Heart left ventricle (tissue), 16 donors: ENCODE results near the gene SPARC. TPM values are rescaled to one million over a fixed set of nuclear protein-coding genes. Genes with fewer than 3 reads are reported as not detected.

Experiments used
- ATAC-seq, 4 donors: fragments of 200-7000 bp; cut with Tn5 transposase; one replicate each; pipeline ENCODE4 v1.9.1; 2020 to 2022; ENCODE audit warnings: moderate library complexity in 4 of 4, mild to moderate bottlenecking in 3 of 4, moderate number of reproducible peaks in 1 of 4
- DNase-seq, 5 donors: peaks; one replicate each; pipeline ENCODE4 v3.0.0-alpha.2; 2020
- H3K27ac ChIP-seq, 12 donors: fragments of 200-600 bp; sonication (generic) in 4 of 12; one replicate each; pipeline versions ENCODE4 v1.5.0 to v1.8.0; 2016 to 2022; ENCODE audit warnings: mild to moderate bottlenecking in 2 of 12
- H3K27me3 ChIP-seq, 9 donors: fragments of 200-600 bp; sonication (generic) in 2 of 9; one replicate each; pipeline versions ENCODE4 v1.5.1 to v1.8.0; 2016 to 2022; ENCODE audit warnings: mild to moderate bottlenecking in 3 of 9
- H3K36me3 ChIP-seq, 9 donors: fragments of 200-600 bp; sonication (generic) in 2 of 9; one replicate each; pipeline versions ENCODE4 v1.5.0 to v1.8.0; 2018 to 2022; ENCODE audit warnings: mild to moderate bottlenecking in 2 of 9
- H3K4me1 ChIP-seq, 12 donors: fragments of 200-600 bp; sonication (generic) in 4 of 12; one replicate each; pipeline versions ENCODE4 v1.5.0 to v1.8.0; 2016 to 2022; ENCODE audit warnings: mild to moderate bottlenecking in 3 of 12
- H3K4me3 ChIP-seq, 12 donors: fragments of 200-600 bp; sonication (generic) in 4 of 12; one replicate each; pipeline versions ENCODE4 v1.5.0 to v1.8.0; 2017 to 2022; ENCODE audit warnings: mild to moderate bottlenecking in 9 of 12, moderate library complexity in 4 of 12
- H3K9me3 ChIP-seq, 12 donors: fragments of 200-600 bp; sonication (generic) in 4 of 12; one replicate each; pipeline versions ENCODE4 v1.5.0 to v1.8.0; 2016 to 2022; ENCODE audit warnings: mild to moderate bottlenecking in 1 of 12
- CTCF ChIP-seq, 12 donors: fragments of 200-600 bp; sonication (generic) in 4 of 12; IDR thresholded peaks; one replicate each; pipeline versions ENCODE4 v1.5.0 to v1.8.0; 2018 to 2022; ENCODE audit warnings: antibody characterized with exemption in 12 of 12, mild to moderate bottlenecking in 5 of 12
- POLR2A ChIP-seq, 2 donors: fragments of 450-650 bp; IDR thresholded peaks; one replicate each; pipeline ENCODE4 v1.6.1; 2017; ENCODE audit warnings: antibody characterized with exemption in 2 of 2, mild to moderate bottlenecking in 2 of 2, moderate library complexity in 2 of 2
- WGBS, 4 donors: extraction: QIAGEN DNeasy Blood & Tissue Kit in 2 of 4; methylation state at CpG; one replicate each; pipeline versions ENCODE4 v1.1.5 to v1.1.7; 2013 to 2018; 5-methylcytosine and 5-hydroxymethylcytosine counted together
- intact Hi-C, 10 donors: fragments of 100-400 bp; cut with DNase I; formaldehyde crosslinking; loops; one replicate each; pipeline versions ENCODE4 v1.11.1 to v1.14.2; 2022
- polyA plus RNA-seq, 2 donors: library from polyadenylated mRNA; stranded (reverse); fragments of 200-250 nt; gene quantifications; one replicate each; pipeline ENCODE4 v1.2.3, GENCODE V29; 2013
- total RNA-seq, 9 donors: library from RNA; depleted of rRNA in 2 of 9; stranded (reverse); fragments of >200 nt in 2 of 9; fragmentation: NEBNext Ultra II Directional in 3 of 9; extraction: Animal tissue kit (Norgen Biotek cat#: 25700) in 3 of 9; gene quantifications; one replicate each; pipeline versions ENCODE4 v1.1.0 to v1.2.4, GENCODE V29; 2016 to 2023
- donor health status: ischemic (EF 13 %, LVEDD 7.1; RV severe dilation, severe dysfunction).
- donor health status: healthy with polysubstance abuse.
- donor health status: DM: no; HTN: yes; CAD: no.
- donor health status: DM: no; HTN: no; CAD: no.
- donor health status: ischemic (EF 25% LVEDD 6.9; RV normal size, moderate dysfunction).
- donor health status: ischemic (EF 25% LVEDD 5.7; RV mildly dilated, moderate dysfunction).
- donor health status: healthy.
- donor health status: DM: yes; HTN: yes; CAD: no.
- donor health status: ischemic (EF 35%, LVEDD 5.7; RV mildly dilated, moderate dysfunction).
- donor health status: nonischemic (EF 11% LVEDD 7.7; RV severe dilation, severe dysfunction).
- donor health status: DM: yes; HTN: yes; CAD: no.
- donor health status: PGD.
- donor health status: ischemic (EF 29% LVEDD 5.4; RV normal size, mild dysfunction).
- donor health status: nonischemic (EF 23%, LVEDD 6.1; RV moderate dilation, normal function).

SPARC gene
- total and polyA plus RNA-seq, 11 donors, result 119 to 1,522 (median 471) TPM

DNA sequence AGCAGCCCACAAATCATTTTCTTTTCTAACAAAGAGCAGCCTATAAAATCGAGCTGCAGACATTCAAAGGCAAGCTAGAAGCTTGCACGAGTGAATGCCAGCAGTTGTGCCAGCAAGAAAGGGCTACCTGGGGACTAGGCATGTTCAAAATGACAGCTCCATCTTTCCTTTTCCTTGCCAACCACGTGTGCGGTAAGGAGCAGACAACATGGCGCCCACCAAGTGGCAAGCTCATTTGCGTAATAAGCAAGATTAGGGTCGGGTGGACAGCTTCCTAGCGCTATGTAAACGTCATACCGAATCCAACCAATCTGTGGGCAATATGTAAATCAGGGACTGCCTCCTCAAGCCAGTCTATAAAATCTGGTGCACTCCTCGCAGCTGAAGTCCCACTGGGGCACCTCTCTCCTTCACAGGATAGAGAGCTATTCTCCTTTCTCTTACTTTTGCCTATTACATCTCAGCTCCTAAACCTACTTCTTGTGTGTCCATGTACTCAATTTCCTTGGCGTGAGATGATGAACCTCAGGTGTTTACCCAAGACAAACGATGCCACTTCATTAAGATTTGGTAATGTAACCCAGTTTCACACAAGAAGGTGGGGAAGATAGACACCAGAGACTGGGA lies 22.5 kb upstream of the SPARC start:
- TF ChIP-seq POLR2A (IDR thresholded peaks at IDR 0.05), result no peak
- no peak for TF ChIP-seq CTCF (IDR thresholded peaks at IDR 0.05)
- Histone ChIP-seq H3K27me3 (no peaks in the 10 kb centered on the region), H3K36me3 (no peaks in the 10 kb centered on the region), H3K27ac (no peak overlapping the region), H3K4me3 (no peak overlapping the region), H3K4me1 (peaks cover 0 to 9% (median 2%) of the 10 kb centered on the region in 12 donors), H3K9me3 (no peaks in the 10 kb centered on the region)
- DNase-seq (no peak), ATAC-seq (no peak)
- intact Hi-C loops, result no loop called here
- WGBS, 4 donors, result 82 to 90% (median 89%) methylated on average over 13 of the region's 13 CpGs

DNA sequence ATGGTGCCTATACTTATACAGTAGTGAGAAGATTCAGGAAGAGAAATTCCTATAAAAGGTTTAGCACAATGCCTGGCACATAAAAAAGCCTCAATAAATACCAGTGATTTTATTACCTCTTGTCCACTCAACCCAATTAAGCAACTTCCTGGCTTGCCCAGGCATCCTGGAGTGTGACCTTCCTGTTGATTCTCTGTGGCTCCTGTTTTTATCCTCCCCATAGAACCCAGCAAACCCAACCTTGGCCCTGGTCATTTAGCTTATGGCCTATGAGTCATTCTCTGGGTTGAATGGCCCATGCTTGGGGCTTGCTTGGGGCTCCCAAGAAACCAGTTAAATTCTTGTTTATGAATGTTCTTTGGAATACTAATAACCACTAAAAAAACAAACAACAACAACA lies 21.4 kb upstream of the SPARC start:
- TF ChIP-seq POLR2A (IDR thresholded peaks at IDR 0.05) (no peak), CTCF (IDR thresholded peaks at IDR 0.05) (no peak)
- H3K4me3 ChIP-seq, result no peak overlapping the region
- peak overlapping the region in 5 of 12 donors; percentile 6 to 27 (median 22) for H3K27ac ChIP-seq
- no peaks in the 10 kb centered on the region for H3K36me3 ChIP-seq
- DNase-seq (no peak), ATAC-seq (peak in 2 of 4 donors; percentile 29 to 56)
- H3K9me3 ChIP-seq, result no peaks in the 10 kb centered on the region
- H3K4me1 ChIP-seq, result peaks cover 0 to 9% (median 2%) of the 10 kb centered on the region in 12 donors
- intact Hi-C loops, result no loop called here
- H3K27me3 ChIP-seq, result no peaks in the 10 kb centered on the region

GRCh38 chr5:151707567-151707966 lies 20.9 kb upstream of the SPARC start:
- TF ChIP-seq CTCF (IDR thresholded peaks at IDR 0.05) (no peak), POLR2A (IDR thresholded peaks at IDR 0.05) (no peak)
- DNase-seq, result peak in 1 of 5 donors; percentile 18
- intact Hi-C loops, result no loop called here
- no peaks in the 10 kb centered on the region for H3K9me3 ChIP-seq
- peak overlapping the region in 4 of 12 donors; percentile 6 to 27 (median 24) for H3K27ac ChIP-seq
- peak; percentile 50 to 87 (median 62) for ATAC-seq
- 26 to 49% (median 39%) methylated on average over 2 of the region's 2 CpGs for WGBS, 4 donors
- no peaks in the 10 kb centered on the region for H3K36me3 ChIP-seq
- H3K4me1 ChIP-seq, result peaks cover 0 to 14% (median 2%) of the 10 kb centered on the region in 12 donors
- H3K27me3 ChIP-seq, result no peaks in the 10 kb centered on the region
- no peak overlapping the region for H3K4me3 ChIP-seq

DNA sequence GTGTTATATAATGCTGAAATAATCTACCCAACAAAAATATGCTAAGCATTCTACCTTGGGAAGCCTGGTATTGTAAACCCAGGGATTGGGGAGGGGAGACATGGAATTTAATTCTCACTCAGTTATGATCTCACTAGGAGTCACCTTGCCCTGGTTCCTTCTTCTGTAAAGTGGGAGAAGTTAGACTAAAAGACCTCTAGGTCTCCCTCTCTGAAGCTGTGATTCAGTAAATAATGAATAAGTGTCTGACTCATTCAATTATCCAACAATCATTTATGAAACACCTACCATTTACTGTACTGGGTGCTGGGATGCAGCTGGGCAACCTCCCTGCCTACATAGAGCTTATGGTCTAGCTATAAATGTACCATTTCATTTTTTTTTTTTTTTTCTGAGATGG lies 20.2 kb upstream of the SPARC start:
- ATAC-seq (peak in 1 of 4 donors; percentile 68), DNase-seq (no peak)
- H3K36me3 ChIP-seq, result no peaks in the 10 kb centered on the region
- intact Hi-C loops, result no loop called here
- H3K27ac ChIP-seq, result peak overlapping the region in 1 of 12 donors; percentile 26
- no peaks in the 10 kb centered on the region for H3K9me3 ChIP-seq
- no peaks in the 10 kb centered on the region for H3K27me3 ChIP-seq
- TF ChIP-seq CTCF (IDR thresholded peaks at IDR 0.05), result no peak
- no peak for TF ChIP-seq POLR2A (IDR thresholded peaks at IDR 0.05)
- peaks cover 0 to 16% (median 4%) of the 10 kb centered on the region in 12 donors for H3K4me1 ChIP-seq
- no peak overlapping the region for H3K4me3 ChIP-seq
